NCI-H226 (cell line): Measurements from ENCODE around the gene PCNX2.

Experiments used
- DNase-seq: peaks from one replicate; pipeline ENCODE4 v3.0.0-alpha.2; 2015

PCNX2 gene

GRCh38 chr1:232952514-232953499, 342.7 kb downstream of the PCNX2 start:
- DNase-seq: peak; percentile 10

- no peak for DNase-seq
These were observed 343.9 kb downstream of the PCNX2 start for GRCh38 chr1:232951605-232952004.

DNA sequence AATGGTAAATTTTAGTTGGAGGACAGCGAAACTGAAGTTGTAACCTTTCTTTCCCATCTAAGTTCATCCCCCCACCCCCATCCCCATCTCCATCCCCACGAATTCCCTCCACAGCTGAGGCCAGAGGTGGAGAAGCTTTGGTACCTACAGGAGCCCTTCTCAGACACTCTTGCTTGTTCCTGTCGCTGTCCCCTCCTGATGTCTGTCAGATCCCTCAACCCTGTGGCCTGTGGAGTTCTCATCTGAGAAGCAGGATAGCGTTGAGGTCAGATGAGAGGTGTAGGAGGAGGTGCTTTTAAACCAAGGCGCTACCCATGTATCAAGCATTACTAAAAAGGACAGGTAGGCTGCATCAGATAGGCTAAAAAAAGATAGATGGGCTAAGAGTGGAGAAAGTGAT, 344.3 kb downstream of the PCNX2 start:
- no peak for DNase-seq

GRCh38 chr1:232950197-232951176, 345.0 kb downstream of the PCNX2 start, which contains the start of gene NTPCR:
TSS of gene NTPCR (plus strand) at chr1:232950611. CDS start at chr1:232950711, 100 bp downstream.
- DNase-seq: peak; percentile 58

- DNase-seq: peak; percentile 43
These were observed 345.8 kb downstream of the PCNX2 start for GRCh38 chr1:232949636-232950196.

- DNase-seq: no peak
These were observed 351.2 kb downstream of the PCNX2 start for GRCh38 chr1:232944347-232944746.

DNA sequence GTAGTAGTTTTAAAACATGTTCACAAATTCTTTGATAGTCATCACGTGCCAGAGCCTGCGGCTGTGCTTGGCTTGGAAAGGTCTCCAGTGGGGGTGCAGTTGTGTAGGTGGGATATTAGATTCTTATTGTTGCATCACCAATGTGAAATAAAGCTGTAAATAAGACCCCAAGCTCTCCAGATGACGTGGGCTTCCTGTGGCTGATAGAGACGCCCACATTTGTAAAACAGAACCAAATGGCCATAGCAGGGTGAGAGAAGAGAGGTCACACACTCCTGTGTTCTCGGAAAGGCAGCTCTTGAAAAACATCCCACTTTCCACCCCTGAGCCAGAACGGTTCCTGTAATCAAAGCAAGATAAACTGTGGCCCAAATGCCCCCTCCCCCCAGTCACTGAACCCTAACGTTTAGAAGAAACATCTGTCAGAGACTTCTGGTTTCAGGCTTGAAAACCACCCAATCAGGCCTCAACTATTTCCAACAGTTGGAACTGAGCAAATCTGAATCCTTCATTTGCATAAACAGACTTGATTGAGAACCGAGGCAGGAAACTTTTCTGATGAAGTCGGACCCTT, 351.8 kb downstream of the PCNX2 start:
- DNase-seq: no peak

- DNase-seq: no peak
These were observed 352.9 kb downstream of the PCNX2 start for GRCh38 chr1:232942413-232943294.

GRCh38 chr1:232940262-232940661, 355.3 kb downstream of the PCNX2 start:
- no peak for DNase-seq

DNA sequence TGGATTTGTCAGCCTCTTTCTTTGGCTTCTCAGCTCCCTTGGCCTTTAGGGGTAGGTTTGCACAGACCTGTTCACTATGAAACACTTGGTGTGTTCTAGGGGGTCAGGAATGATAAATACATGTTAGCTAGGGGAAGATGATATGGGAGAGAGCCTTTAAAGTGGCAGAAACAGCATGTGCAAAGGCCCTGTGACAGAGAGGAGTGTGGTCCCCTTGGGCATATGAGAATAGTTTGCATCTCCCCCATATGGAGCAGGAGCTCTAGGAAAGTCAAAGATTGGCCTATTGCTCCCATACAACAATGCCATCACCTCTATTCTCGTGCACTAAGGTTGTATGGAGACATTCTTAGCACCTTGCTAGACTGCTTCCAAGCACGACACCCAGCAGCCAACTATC, 355.8 kb downstream of the PCNX2 start:
- no peak for DNase-seq

DNA sequence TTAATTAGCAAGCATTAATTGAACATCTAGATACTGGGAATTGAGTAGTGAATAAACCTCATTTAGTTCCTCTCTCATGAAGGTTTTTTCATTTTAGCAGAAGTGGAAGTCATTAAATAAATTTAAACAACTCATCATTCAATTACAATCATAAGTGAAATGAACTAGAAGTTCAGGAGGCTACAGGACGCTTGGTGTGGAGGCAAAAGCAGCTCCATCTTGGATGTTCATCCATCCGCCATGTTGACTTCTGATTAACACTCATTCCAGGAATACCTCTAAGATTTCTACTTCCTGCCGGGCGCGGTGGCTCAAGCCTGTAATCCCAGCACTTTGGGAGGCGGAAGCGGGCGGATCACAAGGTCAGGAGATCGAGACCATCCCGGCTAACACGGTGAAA, 356.6 kb downstream of the PCNX2 start:
- DNase-seq: no peak

GRCh38 chr1:232937741-232938375, 357.7 kb downstream of the PCNX2 start:
- DNase-seq: peak; percentile 4

DNA sequence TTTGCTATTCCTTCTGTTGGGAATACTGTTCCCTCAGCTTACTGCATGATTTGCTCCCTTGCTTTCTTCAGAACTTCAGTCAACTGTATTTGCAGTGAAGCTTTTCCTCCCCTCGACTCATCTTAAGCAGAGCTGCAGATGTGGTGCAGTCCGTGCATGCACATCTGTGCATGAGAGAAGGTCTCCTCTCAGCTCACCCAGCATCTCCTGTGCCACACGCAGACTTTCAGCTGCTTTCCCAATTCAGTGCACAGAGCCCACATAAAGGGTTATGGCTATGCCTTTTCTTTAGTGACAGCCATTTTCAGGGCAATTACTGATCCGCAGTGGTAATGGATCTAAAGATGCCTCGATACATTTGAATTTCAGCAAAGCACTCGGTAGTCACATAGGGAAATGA, 358.6 kb downstream of the PCNX2 start:
- DNase-seq: no peak
